ENCODE results near the gene CPNE5.

Gene CPNE5

GRCh38 chr6:36856277-36856676 is 17.0 kb upstream of the CPNE5 start:
- FAIRE-seq = no peak

DNA sequence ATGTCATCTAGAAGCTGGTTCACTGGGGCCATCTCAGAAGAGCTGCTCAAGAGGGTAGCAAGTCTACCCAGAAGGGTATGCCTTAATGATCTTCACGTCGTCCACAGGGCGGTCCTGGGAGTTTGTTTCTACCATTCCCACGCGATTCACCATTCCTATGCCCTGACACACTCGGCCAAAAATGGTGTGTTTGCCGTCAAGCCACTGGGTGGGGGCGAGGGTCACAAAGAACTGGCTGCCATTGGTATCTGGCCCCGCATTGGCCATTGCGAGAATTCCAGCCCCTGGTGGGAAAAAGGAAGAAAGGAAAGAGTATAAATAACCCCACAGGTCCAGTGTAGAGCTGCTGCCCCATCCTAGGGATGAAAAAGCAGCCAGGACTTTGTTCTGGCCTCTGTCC is 16.5 kb upstream of the CPNE5 start:
- no peak for FAIRE-seq

DNA sequence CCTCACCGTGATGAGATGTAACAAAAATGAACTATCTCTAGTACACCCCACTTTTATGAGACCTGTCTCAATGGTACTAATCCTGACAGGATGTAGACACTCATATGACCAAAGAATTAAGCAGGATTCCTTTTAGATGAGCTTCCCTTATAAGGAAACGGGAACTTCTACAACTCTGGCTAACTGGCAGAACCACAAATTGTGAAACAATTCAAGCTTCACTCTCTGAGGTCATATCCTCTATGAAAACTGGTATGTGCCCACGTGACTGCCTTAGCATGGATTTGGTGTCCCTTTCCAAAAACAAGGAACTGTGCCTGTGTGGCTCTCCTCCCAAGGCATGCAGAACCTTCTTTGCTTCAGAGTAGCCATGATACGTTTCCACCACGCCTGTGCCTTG is 14.1 kb upstream of the CPNE5 start:
- FAIRE-seq = no peak

DNA sequence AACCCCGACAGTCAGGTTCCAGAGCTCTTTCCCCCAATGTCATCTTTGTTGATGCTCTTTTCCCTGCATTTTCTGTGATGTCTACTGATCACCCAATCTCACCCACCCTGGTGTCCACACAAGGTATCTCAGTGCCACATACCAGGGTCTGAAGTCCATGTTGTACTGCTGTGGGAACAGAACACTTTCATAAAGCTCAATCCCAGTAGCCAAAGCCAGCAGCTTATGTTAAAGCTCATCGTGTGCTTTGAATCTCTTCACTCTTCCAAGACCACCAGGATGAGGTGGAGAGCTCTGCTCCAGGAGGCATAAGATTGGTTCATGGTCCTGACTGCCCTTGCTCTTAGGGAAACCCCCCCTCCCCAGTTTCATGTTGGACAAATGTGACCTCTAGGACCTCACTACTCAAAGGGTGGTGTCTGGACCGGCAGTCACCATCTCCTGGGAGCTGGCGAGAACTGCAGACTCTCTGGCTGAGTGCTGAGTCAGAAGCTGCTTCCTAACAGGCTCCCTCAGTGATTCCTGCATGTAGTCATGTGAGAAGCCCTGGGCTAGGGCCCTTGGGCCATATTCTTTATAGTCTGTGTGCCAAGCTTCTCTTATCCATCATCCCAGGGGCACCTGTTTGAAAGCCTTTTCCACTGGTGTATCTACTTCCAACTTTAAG is 13.4 kb upstream of the CPNE5 start:
- no peak for FAIRE-seq

GRCh38 chr6:36851626-36852025 is 12.4 kb upstream of the CPNE5 start:
- no peak for FAIRE-seq

DNA sequence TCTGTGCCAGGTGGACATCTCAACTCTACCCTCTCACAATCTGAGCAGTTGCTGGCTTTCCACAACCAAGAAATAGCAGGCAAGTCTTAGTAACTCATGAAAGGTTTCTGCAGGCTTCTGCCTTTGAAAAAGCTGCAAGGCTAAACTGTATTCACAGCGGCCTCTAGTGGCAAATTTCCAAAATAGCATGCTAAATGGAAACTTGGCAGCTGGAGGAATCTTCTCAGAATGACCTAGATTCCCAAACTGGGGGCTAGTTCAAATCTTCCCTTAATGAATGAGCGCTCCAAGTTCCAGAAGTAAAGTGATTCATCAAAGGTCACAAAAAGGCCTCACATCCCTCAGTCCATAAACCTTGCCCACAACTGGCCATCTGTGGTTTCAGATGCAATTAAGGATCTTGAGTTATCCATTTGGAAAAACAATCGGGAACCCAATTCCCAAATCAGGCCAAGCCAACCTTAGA is 11.9 kb upstream of the CPNE5 start:
- no peak for FAIRE-seq

- no peak for FAIRE-seq
Measured at GRCh38 chr6:36850021-36850420, 10.8 kb upstream of the CPNE5 start.

GRCh38 chr6:36848658-36849441 is 9.6 kb upstream of the CPNE5 start:
- no peak for FAIRE-seq

DNA sequence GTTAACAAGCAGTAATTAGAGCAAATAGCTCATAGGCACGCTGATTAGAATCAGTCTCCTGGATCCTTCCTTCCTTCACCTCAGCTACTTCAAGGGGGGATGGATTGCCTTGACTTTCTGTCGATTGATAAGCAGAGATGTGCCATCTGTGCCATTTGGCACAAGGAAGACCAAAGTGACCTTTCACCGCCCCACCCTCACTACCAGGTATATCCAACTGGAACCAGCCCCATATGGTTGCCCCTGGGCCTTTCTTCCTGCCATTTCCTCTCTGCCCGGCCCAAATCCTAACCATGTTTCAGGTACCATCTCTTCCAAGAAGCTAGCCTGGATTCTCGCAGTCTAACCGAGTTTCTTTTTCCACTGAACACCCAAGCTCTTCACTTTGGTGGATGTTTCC is 8.7 kb upstream of the CPNE5 start:
- FAIRE-seq = no peak

- FAIRE-seq = no peak
Measured at GRCh38 chr6:36847152-36847551, 7.9 kb upstream of the CPNE5 start.

DNA sequence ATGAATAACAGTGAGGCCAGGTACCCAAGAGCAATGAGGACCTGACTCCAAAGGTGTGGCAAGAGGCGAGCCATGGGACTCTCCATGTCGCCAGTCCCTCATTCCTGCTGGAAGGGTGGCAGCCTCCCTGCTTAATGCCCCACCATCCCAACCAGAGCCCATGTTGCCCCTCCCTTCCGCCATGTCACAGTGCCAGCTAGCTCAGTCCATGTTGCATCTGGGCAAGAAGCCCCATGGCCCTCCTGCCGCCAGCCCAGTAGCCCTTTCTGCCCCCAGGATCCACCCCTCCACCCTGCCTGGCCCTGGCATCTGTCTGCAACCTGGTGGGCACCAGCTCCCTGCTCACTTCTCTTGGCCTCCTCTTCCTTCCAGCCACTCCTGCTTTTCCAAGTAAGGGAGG is 6.0 kb upstream of the CPNE5 start:
- no peak for FAIRE-seq

DNA sequence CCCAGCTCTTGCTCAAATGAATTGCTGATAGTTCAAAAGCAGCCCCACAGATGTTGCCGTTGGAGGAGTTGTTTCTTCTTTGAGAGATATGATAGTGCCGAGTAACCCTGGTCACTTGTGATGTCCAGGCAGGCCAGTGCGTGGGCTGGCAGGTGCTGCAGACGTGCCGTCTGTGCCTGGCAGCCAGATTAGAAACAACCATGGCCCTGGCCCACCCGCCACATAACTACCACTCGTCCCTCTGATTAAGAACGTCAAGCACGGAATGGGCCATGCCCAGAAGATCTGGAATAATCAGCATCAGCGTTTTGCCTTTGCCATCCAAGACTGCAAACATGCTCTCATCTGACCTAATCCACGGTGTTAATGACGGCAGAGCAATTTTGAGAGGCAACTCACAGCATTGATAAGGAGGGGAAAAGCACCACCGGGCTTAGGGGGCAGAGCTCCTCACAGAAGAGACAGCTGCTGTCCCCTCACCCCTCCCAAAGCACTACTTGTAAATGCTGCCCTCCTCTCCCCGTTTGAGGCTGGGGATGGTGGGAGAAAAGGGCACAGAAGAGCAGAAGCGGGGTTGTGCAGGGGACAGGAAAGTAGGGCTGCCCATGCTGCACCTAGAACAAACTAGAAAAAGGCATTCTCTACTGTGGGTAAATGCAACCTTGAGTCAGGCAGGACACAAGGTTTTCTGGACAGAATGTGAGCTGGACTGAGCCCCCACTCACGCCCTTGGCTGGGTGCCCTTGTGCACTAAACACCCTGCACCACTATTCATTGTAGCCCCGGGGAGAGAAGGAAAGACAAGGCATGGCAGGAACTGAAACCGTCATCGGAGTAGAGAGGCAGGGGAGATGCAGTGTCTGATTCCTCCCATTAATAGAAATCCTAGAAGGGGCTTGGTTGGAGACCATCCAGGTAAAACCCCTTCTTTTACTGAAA is 5.3 kb upstream of the CPNE5 start:
- FAIRE-seq = no peak

DNA sequence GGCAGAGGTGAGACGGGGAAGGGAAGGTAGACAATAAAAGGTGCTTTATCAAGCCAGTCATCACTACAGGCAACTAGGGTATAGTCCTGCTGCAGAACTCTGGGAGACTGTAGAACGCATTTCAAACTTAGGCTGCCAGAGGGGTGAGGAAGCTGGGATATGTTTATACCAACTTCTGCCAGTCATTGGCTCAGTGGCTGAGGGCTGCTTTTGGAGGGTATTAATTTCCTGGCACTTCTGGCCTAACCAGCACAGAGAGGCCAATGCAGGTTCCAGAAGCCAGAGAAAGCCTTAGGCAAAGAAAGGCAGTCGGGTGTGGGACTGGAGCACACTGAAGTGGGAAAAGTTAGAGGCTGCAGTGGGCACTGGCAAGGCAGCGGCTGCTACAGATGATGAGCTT is 3.9 kb upstream of the CPNE5 start:
- FAIRE-seq = no peak

- no peak for FAIRE-seq
Measured at GRCh38 chr6:36841756-36842155, 2.5 kb upstream of the CPNE5 start.

- FAIRE-seq = no peak
Measured at GRCh38 chr6:36840432-36841403, 1.5 kb upstream of the CPNE5 start.

GRCh38 chr6:36839749-36840431 is 646 bp upstream of the CPNE5 start:
- no peak for FAIRE-seq

DNA sequence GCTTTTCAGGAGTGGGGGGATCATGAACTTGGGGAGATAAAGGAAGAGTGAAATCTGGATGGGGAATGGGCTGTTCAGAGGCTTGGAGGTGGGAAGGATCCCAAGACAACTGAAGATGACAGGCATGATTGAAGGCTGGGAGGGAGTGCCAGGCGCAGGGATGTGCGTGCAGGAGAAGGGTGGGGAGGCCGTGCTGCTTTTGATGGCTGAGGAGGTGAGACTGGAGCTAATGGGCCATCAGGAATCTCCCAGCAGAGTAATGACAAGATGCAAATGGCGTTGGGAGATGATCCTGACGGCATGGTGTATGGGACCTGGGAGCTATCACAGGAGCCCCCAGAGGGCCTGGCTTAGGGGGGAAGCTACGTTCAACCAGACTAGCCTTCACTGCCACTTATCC is 1.6 kb downstream of the CPNE5 start:
- no peak for FAIRE-seq

- FAIRE-seq = no peak
Measured at GRCh38 chr6:36837022-36837339, 2.3 kb downstream of the CPNE5 start.

GRCh38 chr6:36836111-36837021 is 2.9 kb downstream of the CPNE5 start:
- FAIRE-seq = no peak

GRCh38 chr6:36834576-36835341 is 4.5 kb downstream of the CPNE5 start:
- FAIRE-seq = no peak
